ENCODE results near the gene GBE1. TPM values are rescaled to one million over a fixed set of nuclear protein-coding genes. Genes with fewer than 3 reads are reported as not detected.
A peak's percentile ranks its signal among the peaks of the same experiment; 100 is the strongest.
"Not testable (repeated sequence)": the region's sequence is repeated elsewhere in the genome, so short reads cannot be mapped to it uniquely, and the experiment has no call there.

Gene GBE1
- total RNA-seq, 4 donors from 2014 or later, result 15.8 to 28.6 (median 20.5) TPM

DNA sequence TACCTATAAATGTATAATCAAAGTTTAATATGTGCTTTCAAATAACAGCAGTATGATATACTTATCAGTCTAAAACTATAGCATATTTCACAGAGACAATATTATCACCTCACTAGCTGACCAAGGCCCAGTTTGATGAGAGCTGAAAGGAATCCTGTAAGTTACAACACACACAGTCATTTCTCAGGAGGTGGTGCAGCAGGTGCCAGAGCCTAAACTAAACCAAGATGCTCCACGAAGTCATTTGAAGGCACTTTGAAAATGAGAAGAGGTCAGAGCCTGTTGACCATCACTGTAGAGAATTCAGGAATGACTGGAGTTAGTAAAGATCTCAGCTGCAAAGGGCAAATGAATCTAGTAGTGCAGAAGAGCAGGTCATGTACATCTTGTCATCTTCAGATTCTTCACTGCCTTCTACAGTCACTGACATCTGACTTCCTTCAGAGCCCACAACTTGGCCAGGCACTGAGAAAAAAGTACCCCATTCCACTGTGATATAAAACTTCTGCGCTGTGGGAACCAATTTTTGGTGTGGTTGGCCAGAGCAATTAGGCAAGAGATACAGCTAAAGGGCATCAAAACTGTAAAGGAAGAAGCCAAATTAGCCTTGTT, 7.9 kb downstream of the GBE1 start:
- no peak overlapping the region for H3K4me3 ChIP-seq
- TF ChIP-seq POLR2AphosphoS5 (IDR thresholded peaks at IDR 0.05) (no peak), EP300 (IDR thresholded peaks at IDR 0.05) (no peak), POLR2A (IDR thresholded peaks at IDR 0.05) (no peak)
- TF ChIP-seq, protein P1, sequence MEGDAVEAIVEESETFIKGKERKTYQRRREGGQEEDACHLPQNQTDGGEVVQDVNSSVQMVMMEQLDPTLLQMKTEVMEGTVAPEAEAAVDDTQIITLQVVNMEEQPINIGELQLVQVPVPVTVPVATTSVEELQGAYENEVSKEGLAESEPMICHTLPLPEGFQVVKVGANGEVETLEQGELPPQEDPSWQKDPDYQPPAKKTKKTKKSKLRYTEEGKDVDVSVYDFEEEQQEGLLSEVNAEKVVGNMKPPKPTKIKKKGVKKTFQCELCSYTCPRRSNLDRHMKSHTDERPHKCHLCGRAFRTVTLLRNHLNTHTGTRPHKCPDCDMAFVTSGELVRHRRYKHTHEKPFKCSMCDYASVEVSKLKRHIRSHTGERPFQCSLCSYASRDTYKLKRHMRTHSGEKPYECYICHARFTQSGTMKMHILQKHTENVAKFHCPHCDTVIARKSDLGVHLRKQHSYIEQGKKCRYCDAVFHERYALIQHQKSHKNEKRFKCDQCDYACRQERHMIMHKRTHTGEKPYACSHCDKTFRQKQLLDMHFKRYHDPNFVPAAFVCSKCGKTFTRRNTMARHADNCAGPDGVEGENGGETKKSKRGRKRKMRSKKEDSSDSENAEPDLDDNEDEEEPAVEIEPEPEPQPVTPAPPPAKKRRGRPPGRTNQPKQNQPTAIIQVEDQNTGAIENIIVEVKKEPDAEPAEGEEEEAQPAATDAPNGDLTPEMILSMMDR (IDR thresholded peaks at IDR 0.05), result no peak
- no peak for DNase-seq (ENCODE audit: low spot score in 2 of 2)
- H3K4me1 ChIP-seq, result peaks cover 13% of the 10 kb centered on the region
- H3K27me3 ChIP-seq, result no peaks in the 10 kb centered on the region
- peaks cover 5% of the 10 kb centered on the region for H3K36me3 ChIP-seq
- no peak overlapping the region for H3K27ac ChIP-seq
- 46% methylated on average over 2 of the region's 2 CpGs for WGBS
- no peaks in the 10 kb centered on the region for H3K9me3 ChIP-seq

DNA sequence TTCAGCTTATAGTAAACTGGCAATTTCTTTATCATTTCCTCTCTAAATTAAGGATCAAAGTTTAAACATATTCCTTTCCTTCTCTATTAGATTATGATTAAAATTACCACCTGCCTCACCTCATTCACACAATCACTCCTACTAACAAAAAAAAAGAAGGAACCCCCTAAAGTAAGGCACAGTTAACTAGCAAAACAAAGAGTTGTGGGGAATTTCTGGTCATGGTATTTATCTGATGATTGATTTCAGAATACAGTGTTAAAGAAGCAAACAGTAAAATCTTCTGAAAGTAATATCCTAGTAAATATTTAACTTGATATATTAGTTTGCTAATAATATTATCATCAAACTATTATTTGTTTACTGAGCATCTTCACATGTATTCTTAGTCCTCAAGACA, 8.8 kb downstream of the GBE1 start:
- no peak overlapping the region for H3K4me3 ChIP-seq
- H3K27ac ChIP-seq, result no peak overlapping the region
- TF ChIP-seq EP300 (IDR thresholded peaks at IDR 0.05) (no peak), POLR2AphosphoS5 (IDR thresholded peaks at IDR 0.05) (no peak), POLR2A (IDR thresholded peaks at IDR 0.05) (no peak)
- TF ChIP-seq, protein P1 (IDR thresholded peaks at IDR 0.05), result no peak

DNA sequence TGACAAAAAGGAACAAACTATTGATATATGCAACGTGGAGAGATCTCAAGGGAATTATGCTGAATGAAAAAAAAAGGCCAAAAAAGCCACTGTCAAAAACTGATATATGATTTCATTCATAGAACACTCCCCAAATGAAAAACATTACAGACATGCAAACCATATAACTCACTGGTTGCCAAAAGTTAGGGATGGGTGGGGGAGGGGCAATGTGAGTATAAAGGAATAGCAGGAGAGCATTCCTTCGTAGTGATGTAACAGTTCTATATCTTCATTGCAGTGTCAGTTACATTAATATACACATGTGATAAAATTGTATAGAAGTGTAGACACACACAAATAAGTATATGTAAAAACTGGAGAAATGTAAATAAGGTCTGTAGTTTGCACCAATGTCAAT, 12.2 kb downstream of the GBE1 start:
- Histone ChIP-seq H3K4me3 (no peak overlapping the region), H3K4me1 (peaks cover 9% of the 10 kb centered on the region), H3K9me3 (no peaks in the 10 kb centered on the region), H3K36me3 (peaks cover 8% of the 10 kb centered on the region), H3K27ac (no peak overlapping the region), H3K27me3 (no peaks in the 10 kb centered on the region)
- 81% methylated on average over 2 of the region's 2 CpGs for WGBS
- no peak for DNase-seq (ENCODE audit: low spot score in 2 of 2)
- no peak for TF ChIP-seq EP300 (IDR thresholded peaks at IDR 0.05)
- TF ChIP-seq, protein P1 (IDR thresholded peaks at IDR 0.05), result no peak
- no peak for TF ChIP-seq POLR2A (IDR thresholded peaks at IDR 0.05)
- TF ChIP-seq POLR2AphosphoS5 (IDR thresholded peaks at IDR 0.05), result no peak

More for the DNA sequence above, 8.8 kb downstream of the GBE1 start:
- no peaks in the 10 kb centered on the region for H3K9me3 ChIP-seq
- H3K36me3 ChIP-seq, result peaks cover 5% of the 10 kb centered on the region
- DNase-seq (ENCODE audit: low spot score in 2 of 2), result no peak
- no peaks in the 10 kb centered on the region for H3K27me3 ChIP-seq
- H3K4me1 ChIP-seq, result peaks cover 4% of the 10 kb centered on the region

DNA sequence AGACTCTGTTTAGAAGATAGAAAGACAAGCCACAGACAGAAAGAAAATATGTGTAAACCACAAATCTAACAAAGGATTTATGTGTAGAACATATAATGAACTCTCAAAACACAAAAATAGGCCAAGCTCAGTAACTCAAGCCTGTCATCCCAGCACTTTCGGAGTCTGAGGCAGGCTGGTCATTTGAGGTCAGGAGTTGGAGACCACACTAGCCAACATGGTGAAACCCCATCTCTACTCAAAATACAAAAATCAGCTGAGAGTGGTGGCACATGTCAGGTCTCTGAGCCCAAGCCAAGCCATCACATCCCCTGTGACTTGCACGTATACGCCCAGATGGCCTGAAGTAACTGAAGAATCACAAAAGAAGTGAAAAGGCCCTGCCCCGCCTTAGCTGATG, 14.2 kb downstream of the GBE1 start:
- H3K27me3 ChIP-seq; H3K4me3 ChIP-seq; DNase-seq (ENCODE audit: low spot score in 2 of 2); H3K36me3 ChIP-seq; H3K27ac ChIP-seq; H3K9me3 ChIP-seq: not testable (repeated sequence)
- WGBS, result 87% methylated on average over 4 of the region's 4 CpGs
- peaks cover 29% of the 10 kb centered on the region for H3K4me1 ChIP-seq

DNA sequence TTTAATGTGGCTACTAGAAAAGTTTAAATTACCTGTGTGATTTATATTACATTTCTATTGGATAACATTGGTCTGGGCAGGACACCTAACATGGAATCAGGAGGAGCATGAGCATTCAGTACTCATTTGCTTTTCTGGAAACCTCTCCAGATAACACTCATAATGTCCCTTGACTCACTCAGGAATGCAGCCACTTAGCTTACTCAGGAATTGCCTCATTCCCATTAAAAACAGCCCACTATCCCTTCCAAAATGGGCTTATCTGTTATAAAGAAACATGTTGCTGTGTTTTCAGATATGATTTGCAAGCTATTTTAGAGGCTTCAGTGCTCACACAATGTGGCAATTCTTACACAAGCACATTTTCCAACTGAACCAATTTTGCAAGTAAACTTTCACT, 17.1 kb downstream of the GBE1 start:
- H3K4me1 ChIP-seq, result peaks cover 34% of the 10 kb centered on the region
- H3K27ac ChIP-seq, result peak overlapping the region; percentile 86
- no peaks in the 10 kb centered on the region for H3K27me3 ChIP-seq
- no peak overlapping the region for H3K4me3 ChIP-seq
- TF ChIP-seq POLR2AphosphoS5 (IDR thresholded peaks at IDR 0.05) (peak in 2 of 3 donors; percentile 73 to 77), POLR2A (IDR thresholded peaks at IDR 0.05) (no peak), EP300 (IDR thresholded peaks at IDR 0.05) (no peak)
- TF ChIP-seq, protein P1 (IDR thresholded peaks at IDR 0.05), result no peak
- no peak for DNase-seq (ENCODE audit: low spot score in 2 of 2)
- H3K9me3 ChIP-seq, result no peaks in the 10 kb centered on the region
- peaks cover 3% of the 10 kb centered on the region for H3K36me3 ChIP-seq

All from suprapubic skin (tissue), 4 donors.